ENCODE measurements around the gene MLLT6.

The MLLT6 gene

DNA sequence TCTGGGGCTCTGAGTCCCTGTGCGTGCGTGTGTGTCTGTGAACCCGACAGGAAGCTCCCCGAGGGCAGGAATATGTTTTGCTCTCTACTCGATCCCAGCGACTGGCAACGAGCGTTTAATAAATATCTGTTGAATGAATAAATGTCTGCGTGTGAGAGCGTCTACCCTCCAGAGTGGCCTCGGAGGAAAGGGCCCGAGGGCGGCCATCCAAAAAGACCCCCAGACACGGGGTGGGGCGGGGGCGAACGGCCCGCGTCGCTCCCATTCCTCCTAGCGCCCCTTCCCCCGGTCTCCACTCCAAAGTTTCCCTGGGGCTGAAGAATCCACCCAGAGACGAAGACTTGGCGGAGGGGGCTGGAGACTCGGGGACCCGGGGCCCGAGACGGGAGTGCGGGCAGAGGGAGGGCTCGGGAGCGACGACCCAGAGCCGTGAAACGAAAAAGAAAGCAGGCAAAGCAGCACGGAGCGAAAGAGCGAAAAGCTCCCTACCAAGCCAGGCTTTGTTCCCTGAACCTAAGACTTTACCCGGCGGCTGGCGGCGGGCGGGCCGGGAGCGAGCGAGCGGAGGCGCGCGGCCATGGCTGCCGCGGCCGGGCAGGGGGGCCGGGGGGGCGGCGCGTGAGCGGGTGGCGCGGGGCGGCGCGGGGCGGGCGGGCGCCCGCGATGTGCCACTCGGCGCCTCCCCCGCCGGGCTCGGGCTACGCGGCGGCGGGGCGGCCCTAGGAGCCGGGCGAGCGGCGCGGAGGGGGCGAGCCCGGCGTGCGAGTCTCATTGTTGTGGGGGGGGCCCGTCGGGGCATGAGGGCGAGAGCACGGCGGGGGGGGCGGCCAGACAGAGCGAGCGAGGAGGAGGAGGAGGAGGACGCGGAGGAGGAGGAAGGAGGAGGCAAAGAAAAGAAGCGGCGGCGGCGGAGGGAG, at the start of gene MLLT6:
Gene MLLT6, plus strand, starts transcription at position 668 of the 917 bp plus-strand sequence. CDS start 360 bp downstream, outside the sequence.
- Histone ChIP-seq H4K20me1 (ENCODE audit: insufficient read depth, low read length) (peaks cover 18% of the 10 kb centered on the region), H2AFZ (ENCODE audit: low read depth, low read length) (no peak within 1 kb of the TSS), H3K27me3 (ENCODE audit: low read depth, low read length) (no peaks in the 10 kb centered on the region), H3K4me1 (ENCODE audit: low read length) (peaks cover 27% of the 10 kb centered on the region), H3K9me3 (ENCODE audit: insufficient read depth, low read length) (no peaks in the 10 kb centered on the region), H3K79me2 (ENCODE audit: low read length) (peaks cover 70% of the 10 kb centered on the region), H3K9ac (ENCODE audit: low read length) (peak within 1 kb of the TSS; percentile 100), H3K4me2 (ENCODE audit: low read length) (peak within 1 kb of the TSS; percentile 100), H3K27ac (ENCODE audit: low read length) (peak within 1 kb of the TSS; percentile 100), H3K4me3 (ENCODE audit: low read length) (peak within 1 kb of the TSS; percentile 96), H3K36me3 (replicated peaks; ENCODE audit: low read depth, low read length) (peaks cover 26% of the 10 kb centered on the region)
- TF ChIP-seq EZH2phosphoT487 (IDR thresholded peaks at IDR 0.05; ENCODE audit: low read depth) = no peak
- TF ChIP-seq, protein P1, sequence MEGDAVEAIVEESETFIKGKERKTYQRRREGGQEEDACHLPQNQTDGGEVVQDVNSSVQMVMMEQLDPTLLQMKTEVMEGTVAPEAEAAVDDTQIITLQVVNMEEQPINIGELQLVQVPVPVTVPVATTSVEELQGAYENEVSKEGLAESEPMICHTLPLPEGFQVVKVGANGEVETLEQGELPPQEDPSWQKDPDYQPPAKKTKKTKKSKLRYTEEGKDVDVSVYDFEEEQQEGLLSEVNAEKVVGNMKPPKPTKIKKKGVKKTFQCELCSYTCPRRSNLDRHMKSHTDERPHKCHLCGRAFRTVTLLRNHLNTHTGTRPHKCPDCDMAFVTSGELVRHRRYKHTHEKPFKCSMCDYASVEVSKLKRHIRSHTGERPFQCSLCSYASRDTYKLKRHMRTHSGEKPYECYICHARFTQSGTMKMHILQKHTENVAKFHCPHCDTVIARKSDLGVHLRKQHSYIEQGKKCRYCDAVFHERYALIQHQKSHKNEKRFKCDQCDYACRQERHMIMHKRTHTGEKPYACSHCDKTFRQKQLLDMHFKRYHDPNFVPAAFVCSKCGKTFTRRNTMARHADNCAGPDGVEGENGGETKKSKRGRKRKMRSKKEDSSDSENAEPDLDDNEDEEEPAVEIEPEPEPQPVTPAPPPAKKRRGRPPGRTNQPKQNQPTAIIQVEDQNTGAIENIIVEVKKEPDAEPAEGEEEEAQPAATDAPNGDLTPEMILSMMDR (IDR thresholded peaks at IDR 0.05; ENCODE audit: low read depth, low read length) = no peak

DNA sequence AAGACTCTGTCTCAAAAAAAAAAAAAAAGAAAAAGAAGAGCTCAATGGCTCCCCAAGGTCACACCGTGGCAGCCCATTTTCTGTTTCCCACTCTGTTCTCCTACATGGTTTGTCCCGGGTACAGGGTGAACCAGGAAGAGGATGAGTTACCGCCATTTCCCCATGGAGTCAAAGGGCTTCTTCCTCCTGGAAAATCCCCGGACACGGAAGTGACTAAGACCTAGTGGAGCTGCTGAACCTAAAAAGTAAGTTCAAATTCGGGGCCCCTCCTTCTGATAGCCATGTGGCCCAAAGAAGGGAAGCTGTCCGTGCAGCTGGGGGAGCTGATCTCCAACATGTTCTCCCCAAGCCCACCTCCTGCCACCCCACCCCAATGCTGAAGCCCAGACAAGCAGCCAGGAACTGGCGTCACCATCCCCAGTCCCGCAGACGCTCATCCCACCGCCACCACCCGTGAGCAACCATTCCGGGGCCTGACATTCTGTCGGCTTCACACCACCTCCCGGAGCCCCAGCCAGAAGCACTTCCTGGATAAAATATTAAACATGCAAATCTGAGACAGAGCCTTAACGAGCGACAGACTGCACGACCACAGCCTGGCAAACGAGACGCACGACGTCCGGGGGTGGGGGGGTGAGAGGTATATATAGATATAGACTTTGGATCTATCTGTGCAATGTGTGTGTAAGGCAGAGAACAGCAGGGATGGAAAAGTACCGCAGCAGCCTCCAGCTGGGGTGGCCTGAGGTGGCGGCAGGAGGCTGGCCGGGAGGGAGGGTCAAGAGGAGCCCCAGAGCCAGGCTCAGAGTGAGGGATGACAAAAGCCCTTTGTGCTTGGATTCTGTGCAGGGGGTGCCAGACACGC, 47.9 kb upstream of the MLLT6 start:
- H3K27me3 ChIP-seq (ENCODE audit: low read depth, low read length) = no peaks in the 10 kb centered on the region
- H3K4me1 ChIP-seq (ENCODE audit: low read length) = peaks cover 46% of the 10 kb centered on the region
- TF ChIP-seq EZH2phosphoT487 (IDR thresholded peaks at IDR 0.05; ENCODE audit: low read depth) = no peak
- TF ChIP-seq, protein P1 (IDR thresholded peaks at IDR 0.05; ENCODE audit: low read depth, low read length) = no peak
- peak overlapping the region; percentile 35 for H3K27ac ChIP-seq (ENCODE audit: low read length)
- H3K9me3 ChIP-seq (ENCODE audit: insufficient read depth, low read length) = no peaks in the 10 kb centered on the region
- H3K4me2 ChIP-seq (ENCODE audit: low read length) = peak overlapping the region; percentile 66
- peak overlapping the region; percentile 61 for H3K9ac ChIP-seq (ENCODE audit: low read length)
- H3K4me3 ChIP-seq (ENCODE audit: low read length) = peak overlapping the region; percentile 70
- no peaks in the 10 kb centered on the region for H3K36me3 ChIP-seq (replicated peaks; ENCODE audit: low read depth, low read length)
- H2AFZ ChIP-seq (ENCODE audit: low read depth, low read length) = peak overlapping the region; percentile 30
- H3K79me2 ChIP-seq (ENCODE audit: low read length) = no peaks in the 10 kb centered on the region
- no peaks in the 10 kb centered on the region for H4K20me1 ChIP-seq (ENCODE audit: insufficient read depth, low read length)

DNA sequence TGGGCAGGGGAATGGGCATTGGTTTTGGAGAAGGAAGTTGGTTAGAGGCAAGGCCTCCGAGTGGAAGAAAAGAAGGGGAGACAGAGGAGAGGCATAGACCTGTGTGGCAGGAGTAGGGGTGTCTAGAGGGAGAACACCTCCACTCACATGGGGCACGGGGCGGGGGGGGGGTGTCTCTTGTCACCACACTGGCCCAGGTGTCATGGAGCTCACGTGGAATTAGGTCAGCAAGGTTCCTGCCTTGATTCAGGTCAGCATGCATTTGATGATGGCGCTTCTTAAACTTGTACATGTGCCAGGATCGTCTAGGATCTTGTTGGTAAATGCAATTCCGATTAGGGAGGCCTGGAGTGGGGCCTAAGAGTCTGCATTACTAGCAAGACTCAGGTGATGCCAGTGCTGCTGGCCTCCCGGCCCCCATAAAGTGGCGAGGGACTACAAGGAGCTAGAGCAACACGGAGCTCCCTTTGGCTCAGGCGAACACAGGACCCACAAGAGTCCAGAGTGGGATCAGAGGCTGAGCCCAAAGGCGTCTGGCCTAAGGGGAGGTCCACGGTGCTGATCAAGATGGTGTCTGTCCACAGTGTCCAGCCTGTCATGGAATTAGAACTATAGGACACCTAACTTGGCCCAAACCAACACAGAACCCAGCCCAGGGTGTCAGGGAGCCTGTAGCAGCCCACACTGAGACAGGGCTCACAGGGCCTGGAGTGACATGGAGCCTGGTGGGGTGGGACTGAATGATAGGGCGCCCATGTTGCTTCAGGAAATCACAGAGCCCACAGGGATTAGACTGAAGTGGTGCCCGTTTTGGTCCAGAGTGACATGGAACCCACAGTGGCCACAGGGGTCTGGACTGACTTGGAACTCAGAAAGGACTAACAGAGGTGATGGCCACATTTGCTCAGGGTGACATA, 47.0 kb upstream of the MLLT6 start:
- no peak for TF ChIP-seq EZH2phosphoT487 (IDR thresholded peaks at IDR 0.05; ENCODE audit: low read depth)
- TF ChIP-seq, protein P1 (IDR thresholded peaks at IDR 0.05; ENCODE audit: low read depth, low read length) = no peak

More for the DNA sequence above, 47.0 kb upstream of the MLLT6 start:
- Histone ChIP-seq H3K4me1 (ENCODE audit: low read length) (peaks cover 46% of the 10 kb centered on the region), H3K9me3 (ENCODE audit: insufficient read depth, low read length) (no peaks in the 10 kb centered on the region), H3K4me3 (ENCODE audit: low read length) (peak overlapping the region; percentile 70), H3K36me3 (replicated peaks; ENCODE audit: low read depth, low read length) (no peaks in the 10 kb centered on the region), H3K9ac (ENCODE audit: low read length) (peak overlapping the region; percentile 61), H4K20me1 (ENCODE audit: insufficient read depth, low read length) (no peaks in the 10 kb centered on the region), H3K27me3 (ENCODE audit: low read depth, low read length) (no peaks in the 10 kb centered on the region), H2AFZ (ENCODE audit: low read depth, low read length) (peak overlapping the region; percentile 30; the same call in 1 of the 2 replicates), H3K27ac (ENCODE audit: low read length) (peak overlapping the region; percentile 35), H3K79me2 (ENCODE audit: low read length) (no peaks in the 10 kb centered on the region), H3K4me2 (ENCODE audit: low read length) (peak overlapping the region; percentile 66)

All from OCI-LY3 (cell line).